DND-41 (cell line): Measurements from ENCODE around the gene SPDYE4.

ENCODE experiments used
- ATAC-seq: fragments of 200-7000 bp; cut with Tn5 transposase; 3 replicates; pipeline ENCODE4 v1.9.1; 2021; ENCODE audit warnings: low read depth; ENCODE audit not compliant: insufficient read depth
- DNase-seq: peaks from one replicate; pipeline ENCODE4 v3.0.0-alpha.2; 2020
- H2AFZ ChIP-seq: 2 replicates; pipeline ENCODE4 v1.6.0; 2012; ENCODE audit warnings: low read depth, low read length
- H3K27ac ChIP-seq: 2 replicates; pipeline ENCODE4 v1.5.1; 2012; ENCODE audit warnings: low read length, inconsistent platforms
- H3K27me3 ChIP-seq: fragments of 200-600 bp; sonication (generic); 2 replicates; pipeline ENCODE4 v1.6.0; 2012; ENCODE audit warnings: low read length, mild to moderate bottlenecking, inconsistent platforms; ENCODE audit not compliant: insufficient read depth, poor library complexity
- H3K36me3 ChIP-seq: 2 replicates; pipeline ENCODE4 v1.5.1; 2012; ENCODE audit warnings: low read length, inconsistent platforms; ENCODE audit not compliant: insufficient read depth
- H3K4me1 ChIP-seq: 2 replicates; pipeline ENCODE4 v1.5.1; 2012; ENCODE audit warnings: mild to moderate bottlenecking, low read length; ENCODE audit not compliant: insufficient read depth
- H3K4me2 ChIP-seq: 2 replicates; pipeline ENCODE4 v1.6.0; 2012; ENCODE audit warnings: mild to moderate bottlenecking, moderate library complexity, low read length, inconsistent platforms; ENCODE audit not compliant: insufficient read depth
- H3K4me3 ChIP-seq, 2 experiments: fragments of 200-600 bp in 1 of 2; shearing (Covaris generic) in 1 of 2; 2 replicates each; pipeline ENCODE4 v1.5.1; 2012 to 2016; ENCODE audit warnings: inconsistent platforms in 2 of 2, low read length in 2 of 2, mild to moderate bottlenecking in 2 of 2, low read depth in 1 of 2, moderate library complexity in 1 of 2
- H3K79me2 ChIP-seq: 2 replicates; pipeline ENCODE4 v1.6.0; 2012; ENCODE audit warnings: low read length, inconsistent platforms; ENCODE audit not compliant: insufficient read depth
- H3K9ac ChIP-seq: 2 replicates; pipeline ENCODE4 v1.6.0; 2012; ENCODE audit warnings: low read depth, mild to moderate bottlenecking, inconsistent platforms, low read length, moderate library complexity
- H3K9me3 ChIP-seq: 2 replicates; pipeline ENCODE4 v1.5.1; 2012; ENCODE audit warnings: low read length, moderate library complexity, mild to moderate bottlenecking, inconsistent platforms; ENCODE audit not compliant: insufficient read depth, severe bottlenecking
- H4K20me1 ChIP-seq: 2 replicates; pipeline ENCODE4 v1.6.0; 2012; ENCODE audit warnings: low read length; ENCODE audit not compliant: insufficient read depth
- CTCF ChIP-seq: IDR thresholded peaks from 2 replicates; pipeline ENCODE4 v1.5.1; 2012; ENCODE audit warnings: borderline replicate concordance, low read length, moderate library complexity, mild to moderate bottlenecking; ENCODE audit not compliant: poor library complexity, severe bottlenecking; ENCODE audit errors: extremely low read depth
- EZH2 ChIP-seq: IDR thresholded peaks from 3 replicates; pipeline ENCODE4 v1.6.1; 2012; ENCODE audit warnings: borderline replicate concordance, low read depth, mild to moderate bottlenecking, moderate library complexity, low read length, inconsistent platforms; ENCODE audit not compliant: severe bottlenecking

Gene SPDYE4

GRCh38 chr17:8766731-8767130 is 8.4 kb upstream of the SPDYE4 start:
- no peak overlapping the region for H3K4me2 ChIP-seq
- H3K4me3 ChIP-seq = no peak overlapping the region
- H3K4me1 ChIP-seq = no peaks in the 10 kb centered on the region
- H3K79me2 ChIP-seq = no peaks in the 10 kb centered on the region
- no peaks in the 10 kb centered on the region for H3K36me3 ChIP-seq
- ATAC-seq (no peak), DNase-seq (no peak)
- no peak overlapping the region for H3K9ac ChIP-seq
- no peaks in the 10 kb centered on the region for H3K9me3 ChIP-seq
- no peak overlapping the region for H3K27ac ChIP-seq
- TF ChIP-seq EZH2 = no peak
- TF ChIP-seq CTCF = no peak
- peaks cover 3% of the 10 kb centered on the region for H3K27me3 ChIP-seq
- H2AFZ ChIP-seq = no peak overlapping the region
- H4K20me1 ChIP-seq = no peaks in the 10 kb centered on the region

- ATAC-seq (no peak), DNase-seq (no peak)
- H3K27me3 ChIP-seq = no peaks in the 10 kb centered on the region
Observed at GRCh38 chr17:8762012-8762411, 3.7 kb upstream of the SPDYE4 start.

GRCh38 chr17:8757189-8757588 is 1.2 kb downstream of the SPDYE4 start:
- no peaks in the 10 kb centered on the region for H3K27me3 ChIP-seq
- no peak overlapping the region for H3K4me2 ChIP-seq
- no peaks in the 10 kb centered on the region for H3K9me3 ChIP-seq
- H3K4me3 ChIP-seq = no peak overlapping the region
- no peak overlapping the region for H2AFZ ChIP-seq
- ATAC-seq (no peak), DNase-seq (no peak)
- H3K79me2 ChIP-seq = no peaks in the 10 kb centered on the region
- H3K27ac ChIP-seq = no peak overlapping the region
- no peak overlapping the region for H3K9ac ChIP-seq
- no peaks in the 10 kb centered on the region for H3K4me1 ChIP-seq
- no peak for TF ChIP-seq CTCF
- TF ChIP-seq EZH2 = no peak
- H4K20me1 ChIP-seq = no peaks in the 10 kb centered on the region
- no peaks in the 10 kb centered on the region for H3K36me3 ChIP-seq

More at GRCh38 chr17:8762012-8762411, 3.7 kb upstream of the SPDYE4 start:
- H3K4me2 ChIP-seq = no peak overlapping the region
- H3K4me3 ChIP-seq = no peak overlapping the region
- no peaks in the 10 kb centered on the region for H3K4me1 ChIP-seq
- H3K79me2 ChIP-seq = no peaks in the 10 kb centered on the region
- H3K9ac ChIP-seq = no peak overlapping the region
- no peaks in the 10 kb centered on the region for H3K36me3 ChIP-seq
- no peak for TF ChIP-seq CTCF
- no peak for TF ChIP-seq EZH2
- no peak overlapping the region for H2AFZ ChIP-seq
- no peak overlapping the region for H3K27ac ChIP-seq
- H4K20me1 ChIP-seq = no peaks in the 10 kb centered on the region
- no peaks in the 10 kb centered on the region for H3K9me3 ChIP-seq
